GM21390 (cell line): Measurements from ENCODE around the gene RASSF8.

Experiments used
- ATAC-seq: cut with Tn5 transposase; IDR thresholded peaks from one replicate; pipeline ENCODE4 v1.9.1; 2021; ENCODE audit not compliant: unreplicated experiment

RASSF8 gene, protein sequence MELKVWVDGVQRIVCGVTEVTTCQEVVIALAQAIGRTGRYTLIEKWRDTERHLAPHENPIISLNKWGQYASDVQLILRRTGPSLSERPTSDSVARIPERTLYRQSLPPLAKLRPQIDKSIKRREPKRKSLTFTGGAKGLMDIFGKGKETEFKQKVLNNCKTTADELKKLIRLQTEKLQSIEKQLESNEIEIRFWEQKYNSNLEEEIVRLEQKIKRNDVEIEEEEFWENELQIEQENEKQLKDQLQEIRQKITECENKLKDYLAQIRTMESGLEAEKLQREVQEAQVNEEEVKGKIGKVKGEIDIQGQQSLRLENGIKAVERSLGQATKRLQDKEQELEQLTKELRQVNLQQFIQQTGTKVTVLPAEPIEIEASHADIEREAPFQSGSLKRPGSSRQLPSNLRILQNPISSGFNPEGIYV

GRCh38 chr12:25958428-25959070 lies at the start of gene RASSF8:
RASSF8 (plus strand) TSS chr12:25958682; CDS start chr12:26055344, 96,662 bp downstream.
- peak; percentile 89 for ATAC-seq

DNA sequence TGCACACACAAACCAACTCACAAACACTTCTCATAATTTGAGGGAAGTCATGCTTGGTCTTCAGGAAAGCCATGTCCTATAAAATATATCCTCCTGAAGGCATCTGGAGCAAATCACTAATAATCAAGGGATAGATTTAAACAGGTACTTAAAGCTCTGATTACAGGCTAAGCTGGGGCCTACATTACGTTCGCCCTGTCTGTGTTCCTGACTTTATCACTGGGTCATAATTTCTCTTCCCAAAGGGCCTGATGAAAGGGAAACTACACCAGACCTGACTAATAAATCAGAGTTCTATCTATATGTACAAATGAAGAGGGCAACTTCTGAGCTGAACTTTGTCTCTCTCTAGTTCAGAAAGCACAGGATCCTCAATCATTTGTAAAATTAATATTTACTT lies 43.9 kb upstream of the RASSF8 start:
- ATAC-seq: no peak

DNA sequence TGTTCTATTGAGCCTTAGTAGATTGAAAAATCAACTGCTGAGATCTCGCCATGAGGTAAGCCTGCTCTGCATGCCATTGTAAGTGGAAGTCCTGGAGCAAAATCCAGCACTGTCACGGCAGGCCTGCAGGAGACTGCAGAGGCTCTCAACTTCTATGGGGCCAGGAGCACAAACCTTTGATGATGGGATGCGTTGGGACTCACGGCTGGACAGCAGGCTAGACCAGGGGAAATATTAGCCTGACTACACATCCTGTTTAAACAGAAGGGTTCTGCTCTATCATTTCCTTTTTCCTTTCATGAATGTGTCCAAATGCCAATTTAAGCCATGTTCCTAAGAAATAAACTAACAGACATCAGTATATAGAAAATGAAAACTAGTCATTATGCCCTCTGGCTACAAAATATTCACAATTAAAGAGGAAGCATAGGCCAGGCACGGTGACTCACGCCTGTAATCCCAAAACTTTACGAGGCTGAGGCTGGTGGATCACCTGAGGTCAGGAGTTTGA lies 33.9 kb upstream of the RASSF8 start:
- ATAC-seq: no peak

DNA sequence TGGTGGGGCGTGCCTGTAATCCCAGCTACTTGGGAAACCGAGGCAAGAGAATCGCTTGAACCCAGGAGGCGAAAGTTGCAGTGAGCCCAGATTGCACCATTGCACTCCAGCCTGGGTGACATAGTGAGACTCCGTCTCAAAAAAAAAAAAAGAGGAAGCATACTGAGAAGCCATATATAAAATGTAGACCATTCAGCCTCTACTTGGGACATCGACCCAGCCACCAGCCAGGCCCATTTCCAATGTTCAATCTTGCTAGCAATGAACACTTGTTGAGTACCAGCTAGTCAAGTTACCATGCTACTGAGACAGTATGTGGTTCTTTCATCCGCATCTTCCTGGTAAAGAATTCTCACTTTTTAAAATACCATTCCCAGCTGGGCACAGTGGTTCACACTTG lies 33.4 kb upstream of the RASSF8 start:
- no peak for ATAC-seq

GRCh38 chr12:25926536-25926935 lies 31.9 kb upstream of the RASSF8 start:
- no peak for ATAC-seq

DNA sequence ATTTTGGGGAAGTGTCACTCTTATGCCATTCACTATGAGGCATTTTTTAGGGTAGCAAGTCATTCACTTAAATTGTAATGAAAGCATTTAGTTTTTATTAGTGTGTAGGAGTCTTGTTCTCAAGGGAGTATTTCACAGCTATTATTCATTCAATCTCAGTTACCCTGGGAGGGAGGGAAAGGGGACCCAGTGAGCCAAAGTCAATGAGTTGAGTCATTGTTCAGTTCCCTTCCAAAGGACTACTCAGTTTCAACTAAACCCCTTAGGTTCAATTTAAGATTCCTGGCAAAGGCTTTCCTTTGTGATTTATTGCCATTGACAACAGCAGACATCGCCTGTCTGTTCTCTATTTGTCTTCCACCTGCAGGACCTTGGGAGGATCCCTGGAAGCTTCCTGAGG lies 29.3 kb upstream of the RASSF8 start:
- no peak for ATAC-seq

DNA sequence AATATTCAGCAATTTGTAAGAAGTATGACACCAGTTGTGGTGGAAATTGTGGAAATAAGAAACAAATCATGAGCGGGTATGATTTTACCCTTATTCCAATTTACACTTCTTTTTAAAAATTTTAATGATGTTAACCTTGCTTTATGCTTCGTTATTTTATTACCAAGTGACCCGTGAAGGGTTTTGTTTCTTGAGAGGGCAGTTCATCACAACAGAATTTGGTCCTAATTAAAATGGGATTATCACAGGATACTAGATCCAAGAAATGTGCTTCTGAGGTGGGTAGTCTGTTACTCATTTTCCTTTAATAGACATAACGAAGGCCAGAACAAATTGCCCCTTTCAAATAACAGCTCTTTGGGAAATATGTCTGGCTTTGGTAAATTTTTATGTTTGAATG lies 25.5 kb upstream of the RASSF8 start:
- no peak for ATAC-seq

GRCh38 chr12:25934456-25934855 lies 24.0 kb upstream of the RASSF8 start:
- ATAC-seq: no peak

- ATAC-seq: no peak
These were observed 22.9 kb upstream of the RASSF8 start for GRCh38 chr12:25935355-25936144.

DNA sequence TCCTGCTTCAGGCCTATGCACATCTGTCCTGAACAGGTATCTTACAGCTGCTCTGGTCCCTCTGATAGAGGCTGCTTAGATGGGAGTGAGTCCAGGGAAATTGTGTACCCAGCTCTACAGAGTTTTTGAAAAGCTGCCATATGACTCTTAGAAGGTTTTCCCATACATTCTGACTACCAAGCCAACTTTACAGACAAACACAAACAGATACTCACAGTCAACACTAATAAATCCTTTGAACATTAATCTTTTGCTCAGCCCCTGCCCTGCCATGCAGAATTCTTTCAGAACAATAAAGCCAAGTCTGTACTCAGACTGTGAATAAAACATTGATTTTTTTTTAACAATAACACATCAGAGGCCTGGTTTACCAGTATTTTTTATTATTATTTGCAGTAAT lies 21.4 kb upstream of the RASSF8 start:
- ATAC-seq: no peak

GRCh38 chr12:25938581-25938980 lies 19.9 kb upstream of the RASSF8 start:
- ATAC-seq: no peak

GRCh38 chr12:25939606-25940005 lies 18.9 kb upstream of the RASSF8 start:
- no peak for ATAC-seq

GRCh38 chr12:25940886-25941285 lies 17.6 kb upstream of the RASSF8 start:
- ATAC-seq: no peak

- ATAC-seq: no peak
These were observed 15.8 kb upstream of the RASSF8 start for GRCh38 chr12:25942709-25943108.

GRCh38 chr12:25943940-25944339 lies 14.5 kb upstream of the RASSF8 start:
- no peak for ATAC-seq

- ATAC-seq: no peak
These were observed 9.1 kb upstream of the RASSF8 start for GRCh38 chr12:25949343-25949742.

DNA sequence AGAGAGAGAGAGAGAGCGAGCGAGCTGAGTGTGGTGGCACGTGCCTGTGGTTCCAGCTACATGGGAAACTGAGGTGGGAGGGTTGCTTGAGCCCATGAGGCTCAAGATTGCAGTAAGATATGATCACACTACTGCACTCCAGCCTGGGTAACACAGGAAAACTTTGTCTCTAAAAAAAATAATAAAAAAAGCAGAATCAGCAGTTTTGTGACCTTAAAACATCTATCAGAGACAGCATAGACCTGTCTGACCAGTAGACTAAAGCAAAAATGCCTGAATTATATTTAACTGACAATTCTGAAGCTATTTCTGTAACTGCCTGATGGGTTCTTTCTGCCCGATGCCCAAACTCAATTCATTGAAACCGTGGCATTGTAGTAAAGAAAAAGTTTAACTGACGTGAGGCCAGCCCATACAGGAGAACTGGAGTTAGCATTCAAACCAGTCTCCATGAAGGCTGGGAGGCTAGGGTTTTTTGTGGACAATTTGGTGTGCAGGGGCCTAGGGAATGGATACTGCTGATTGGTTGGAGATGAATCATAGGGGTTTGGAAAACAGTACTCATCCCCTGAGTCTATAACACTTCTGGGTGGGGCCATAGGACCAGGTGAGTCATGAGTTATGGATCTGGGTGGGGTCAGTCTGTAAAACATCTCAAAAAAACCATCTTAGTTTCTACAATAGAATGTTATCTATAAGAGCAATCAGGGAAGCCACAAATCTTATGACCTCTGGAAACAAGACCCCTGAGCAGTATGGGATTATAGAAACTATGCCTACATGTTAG lies 8.0 kb upstream of the RASSF8 start:
- ATAC-seq: no peak

- no peak for ATAC-seq
These were observed 572 bp upstream of the RASSF8 start for GRCh38 chr12:25957793-25958427.

DNA sequence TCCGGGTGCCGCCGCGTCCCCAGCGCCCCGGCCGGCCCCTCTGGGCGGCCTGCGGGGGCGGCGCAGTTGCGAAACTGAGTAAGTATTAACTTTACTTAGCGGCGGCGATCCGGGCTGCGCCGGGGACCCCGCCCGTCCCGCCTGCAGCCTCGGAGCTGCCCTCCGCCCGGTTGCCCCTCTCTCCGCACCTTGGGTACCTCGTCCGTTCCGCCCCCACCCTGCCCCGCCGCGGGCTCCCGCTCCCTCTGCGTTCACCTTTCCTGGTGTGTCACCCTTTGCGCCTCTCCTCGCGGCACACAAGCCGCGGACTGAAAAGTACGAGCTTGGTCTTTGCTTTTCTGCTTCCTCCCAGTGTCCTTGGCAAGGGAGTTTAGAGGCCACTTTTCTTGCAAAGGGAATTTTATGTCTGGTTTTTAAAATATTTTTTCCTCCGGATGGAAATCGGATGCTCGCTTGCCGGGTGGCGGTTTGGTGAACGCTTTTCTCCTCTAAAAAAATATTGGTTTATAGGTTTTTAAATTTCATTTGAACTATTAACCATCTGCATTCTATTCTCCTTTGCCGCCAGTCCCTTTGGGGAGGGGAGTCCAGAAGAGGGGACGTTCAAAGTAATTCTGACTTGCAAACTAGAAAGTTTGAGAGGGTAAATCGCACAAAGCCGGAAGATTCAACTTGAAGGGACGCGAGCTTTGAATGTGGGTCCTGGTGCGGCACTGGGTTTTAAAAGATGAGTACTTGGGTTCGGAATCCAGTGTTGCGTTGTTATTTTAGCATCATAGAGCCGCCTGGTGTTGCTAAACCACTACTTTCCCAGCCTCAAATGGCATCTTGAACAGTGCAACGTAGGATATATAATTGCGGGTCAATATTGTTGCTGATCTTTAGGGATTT lies 834 bp downstream of the RASSF8 start:
- ATAC-seq: no peak
